Uterus (tissue), 4 donors: ENCODE results near the gene RNF130. TPM values are rescaled to one million over a fixed set of nuclear protein-coding genes. Genes with fewer than 3 reads are reported as not detected.

Experiments
- DNase-seq, 2 donors: peaks; one replicate each; pipeline ENCODE4 v3.0.0-alpha.2; 2019 to 2020
- H3K27ac ChIP-seq, 2 donors: fragments of 200-600 bp; sonication (generic); 1 replicate in 1 of 2; 2 replicates in 1 of 2; pipeline ENCODE4 v1.5.1; 2016 to 2018
- H3K27me3 ChIP-seq, 2 donors: fragments of 200-600 bp; sonication (generic); one replicate each; pipeline ENCODE4 v1.5.1; 2018 to 2019; ENCODE audit warnings: control low read depth in 1 of 2
- H3K36me3 ChIP-seq, 2 donors: fragments of 200-600 bp; sonication (generic); one replicate each; pipeline ENCODE4 v1.5.1; 2019; ENCODE audit warnings: control low read depth in 1 of 2
- H3K4me1 ChIP-seq, 2 donors: fragments of 200-600 bp; sonication (generic); one replicate each; pipeline ENCODE4 v1.5.1; 2018 to 2019; ENCODE audit warnings: control low read depth in 1 of 2
- H3K4me3 ChIP-seq, 2 donors: fragments of 200-600 bp; sonication (generic); 1 replicate in 1 of 2; 2 replicates in 1 of 2; pipeline ENCODE4 v1.5.1; 2018 to 2019; ENCODE audit warnings: mild to moderate bottlenecking in 1 of 2
- H3K9me3 ChIP-seq, 2 donors: fragments of 200-600 bp; sonication (generic); one replicate each; pipeline ENCODE4 v1.5.1; 2019; ENCODE audit warnings: control low read depth in 1 of 2
- CTCF ChIP-seq, 4 experiments: fragments of 200-600 bp in 2 of 4; fragments of 450-650 bp in 2 of 4; sonication (generic) in 2 of 4; IDR thresholded peaks; one replicate each; pipeline ENCODE4 v1.5.1; 2016 to 2019; ENCODE audit warnings: antibody characterized with exemption in 4 of 4, mild to moderate bottlenecking in 2 of 4, moderate library complexity in 1 of 4
- POLR2A ChIP-seq, 2 donors: fragments of 450-650 bp; IDR thresholded peaks; one replicate each; pipeline ENCODE4 v1.6.1; 2016; ENCODE audit warnings: antibody characterized with exemption in 2 of 2, mild to moderate bottlenecking in 1 of 2, moderate library complexity in 1 of 2
- intact Hi-C: fragments of 100-400 bp; cut with DNase I; formaldehyde crosslinking; loops from one replicate; pipeline ENCODE4 v1.15.1; 2023; ENCODE audit warnings: low total_unique reads
- total RNA-seq, 4 donors: library from RNA; depleted of rRNA in 3 of 4; stranded (reverse); fragments of >200 nt in 3 of 4; gene quantifications; one replicate each; pipeline versions ENCODE4 v1.1.0 to v1.2.4, GENCODE V29; 2014 to 2023
- donor health status: DM: yes; HTN: yes; CAD: no.

RNF130 gene
- total RNA-seq, 4 donors from 2014 or later: 53.8 to 119 (median 85.8) TPM

- H3K4me3 ChIP-seq: no peak overlapping the region
- peaks cover 0 to 13% of the 10 kb centered on the region in 2 donors for H3K9me3 ChIP-seq
- H3K27me3 ChIP-seq: no peaks in the 10 kb centered on the region
- no peak overlapping the region for H3K27ac ChIP-seq
- TF ChIP-seq POLR2A (IDR thresholded peaks at IDR 0.05): no peak
- no peak for TF ChIP-seq CTCF (IDR thresholded peaks at IDR 0.05)
- DNase-seq: no peak
- intact Hi-C loops: no loop called here
- no peaks in the 10 kb centered on the region for H3K4me1 ChIP-seq
- no peaks in the 10 kb centered on the region for H3K36me3 ChIP-seq
These were observed 38.4 kb upstream of the RNF130 start for GRCh38 chr5:180109920-180110319.

GRCh38 chr5:180107005-180107404 is 35.4 kb upstream of the RNF130 start:
- Histone ChIP-seq H3K27ac (no peak overlapping the region), H3K36me3 (no peaks in the 10 kb centered on the region), H3K9me3 (peaks cover 0 to 13% of the 10 kb centered on the region in 2 donors), H3K4me3 (no peak overlapping the region), H3K27me3 (no peaks in the 10 kb centered on the region), H3K4me1 (no peaks in the 10 kb centered on the region)
- TF ChIP-seq POLR2A (IDR thresholded peaks at IDR 0.05): no peak
- TF ChIP-seq CTCF (IDR thresholded peaks at IDR 0.05): no peak
- no peak for DNase-seq
- intact Hi-C loops: no loop called here

- Histone ChIP-seq H3K27me3 (no peaks in the 10 kb centered on the region), H3K27ac (no peak overlapping the region), H3K4me3 (no peak overlapping the region), H3K36me3 (no peaks in the 10 kb centered on the region), H3K9me3 (peaks cover 0 to 13% of the 10 kb centered on the region in 2 donors), H3K4me1 (no peaks in the 10 kb centered on the region)
- no peak for DNase-seq
- TF ChIP-seq CTCF (IDR thresholded peaks at IDR 0.05): no peak
- no peak for TF ChIP-seq POLR2A (IDR thresholded peaks at IDR 0.05)
- intact Hi-C loops: no loop called here
These were observed 34.3 kb upstream of the RNF130 start for GRCh38 chr5:180105827-180106312.

- Histone ChIP-seq H3K27me3 (no peaks in the 10 kb centered on the region), H3K36me3 (no peaks in the 10 kb centered on the region)
- intact Hi-C loops: no loop called here
These were observed 32.6 kb upstream of the RNF130 start for GRCh38 chr5:180104168-180104530.

More at GRCh38 chr5:180104168-180104530, 32.6 kb upstream of the RNF130 start:
- TF ChIP-seq POLR2A (IDR thresholded peaks at IDR 0.05): no peak
- TF ChIP-seq CTCF (IDR thresholded peaks at IDR 0.05): no peak
- Histone ChIP-seq H3K27ac (no peak overlapping the region), H3K9me3 (peaks cover 0 to 13% of the 10 kb centered on the region in 2 donors), H3K4me1 (no peaks in the 10 kb centered on the region), H3K4me3 (no peak overlapping the region)
- no peak for DNase-seq
